Measurements from ENCODE around the gene FRMD4A. TPM values are rescaled to one million over a fixed set of nuclear protein-coding genes. Genes with fewer than 3 reads are reported as not detected.
"Not testable (repeated sequence)": the region's sequence is repeated elsewhere in the genome, so short reads cannot be mapped to it uniquely, and the experiment has no call there.

The FRMD4A gene
- total RNA-seq, 1 donor from 2014 or later = 16.1 TPM

- no peak for DNase-seq (ENCODE audit: low spot score)
Observed at GRCh38 chr10:13920031-13920430, 410.7 kb downstream of the FRMD4A start.

GRCh38 chr10:13917791-13918190, 412.9 kb downstream of the FRMD4A start:
- no peak for DNase-seq (ENCODE audit: low spot score)

GRCh38 chr10:13916384-13916947, 414.3 kb downstream of the FRMD4A start:
- no peak for DNase-seq (ENCODE audit: low spot score)

GRCh38 chr10:13915710-13916109, 415.0 kb downstream of the FRMD4A start:
- no peak for DNase-seq (ENCODE audit: low spot score)

- DNase-seq (ENCODE audit: low spot score) = peak; percentile 76
Observed at GRCh38 chr10:13913897-13914296, 416.8 kb downstream of the FRMD4A start.

GRCh38 chr10:13911821-13912520, 418.8 kb downstream of the FRMD4A start:
- DNase-seq (ENCODE audit: low spot score) = no peak

GRCh38 chr10:13909516-13910258, 421.0 kb downstream of the FRMD4A start:
- DNase-seq (ENCODE audit: low spot score) = peak; percentile 34

- no peak for DNase-seq (ENCODE audit: low spot score)
Observed at GRCh38 chr10:13908475-13908874, 422.2 kb downstream of the FRMD4A start.

- no peak for DNase-seq (ENCODE audit: low spot score)
Observed at GRCh38 chr10:13907570-13907969, 423.2 kb downstream of the FRMD4A start.

- no peak for DNase-seq (ENCODE audit: low spot score)
Observed at GRCh38 chr10:13905281-13905680, 425.4 kb downstream of the FRMD4A start.

GRCh38 chr10:13904064-13904463, 426.7 kb downstream of the FRMD4A start:
- peak; percentile 43 for DNase-seq (ENCODE audit: low spot score)

GRCh38 chr10:13902868-13903587, 427.7 kb downstream of the FRMD4A start:
- DNase-seq (ENCODE audit: low spot score) = no peak

- no peak for DNase-seq (ENCODE audit: low spot score)
Observed at GRCh38 chr10:13899941-13900340, 430.8 kb downstream of the FRMD4A start.

- not testable (repeated sequence) for DNase-seq (ENCODE audit: low spot score)
Observed at GRCh38 chr10:13896146-13896545, 434.6 kb downstream of the FRMD4A start.

- DNase-seq (ENCODE audit: low spot score) = no peak
Observed at GRCh38 chr10:13894412-13895093, 436.2 kb downstream of the FRMD4A start.

- no peak for DNase-seq (ENCODE audit: low spot score)
Observed at GRCh38 chr10:13893926-13894325, 436.8 kb downstream of the FRMD4A start.

GRCh38 chr10:13892871-13893270, 437.9 kb downstream of the FRMD4A start:
- DNase-seq (ENCODE audit: low spot score) = no peak

GRCh38 chr10:13892001-13892491, 438.7 kb downstream of the FRMD4A start:
- no peak for DNase-seq (ENCODE audit: low spot score)

GRCh38 chr10:13891128-13892000, 439.4 kb downstream of the FRMD4A start:
- no peak for DNase-seq (ENCODE audit: low spot score)

Measured in umbilical cord (tissue), 2 donors.